ENCODE results near the gene ANKRD52. TPM values are rescaled to one million over a fixed set of nuclear protein-coding genes. Genes with fewer than 3 reads are reported as not detected.
"Not testable (repeated sequence)": the region's sequence is repeated elsewhere in the genome, so short reads cannot be mapped to it uniquely, and the experiment has no call there.

Gene ANKRD52
- total and polyA plus RNA-seq, 5 donors, result 13.4 to 30.7 (median 23.8) TPM

- no peak for DNase-seq
- Histone ChIP-seq H3K9me3 (ENCODE audit: control insufficient read depth, low read length) (no peaks in the 10 kb centered on the region), H3K4me1 (ENCODE audit: control insufficient read depth, insufficient read depth, low read length) (no peaks in the 10 kb centered on the region), H3K4me3 (ENCODE audit: low read length) (no peak overlapping the region), H3K27me3 (ENCODE audit: control insufficient read depth, insufficient read depth) (no peaks in the 10 kb centered on the region), H3K27ac (ENCODE audit: low read length) (peak overlapping the region; percentile 65)
- 15% methylated on average over 1 of the region's 1 CpG for WGBS
- ATAC-seq, result peak; percentile 22 to 52
- intact Hi-C loops (cut with DNase I), result no loop called here
These were observed 12.8 kb upstream of the ANKRD52 start for GRCh38 chr12:56271031-56271430.

GRCh38 chr12:56267443-56268071 is 9.4 kb upstream of the ANKRD52 start:
- intact Hi-C loops (cut with DNase I), result no loop called here
- Histone ChIP-seq H3K4me3 (ENCODE audit: low read length) (peak overlapping the region; percentile 51), H3K27me3 (ENCODE audit: control insufficient read depth, insufficient read depth) (no peaks in the 10 kb centered on the region), H3K27ac (ENCODE audit: low read length) (peak overlapping the region; percentile 97), H3K9me3 (ENCODE audit: control insufficient read depth, low read length) (no peaks in the 10 kb centered on the region), H3K4me1 (ENCODE audit: control insufficient read depth, insufficient read depth, low read length) (no peaks in the 10 kb centered on the region)
- DNase-seq (no peak), ATAC-seq (peak; percentile 19 to 38)
- WGBS, result 22% methylated on average over 21 of the region's 21 CpGs

- ATAC-seq (peak; percentile 95 to 97), DNase-seq (peak; percentile 91 to 96 (median 95))
- H3K4me3 ChIP-seq (ENCODE audit: low read length), result peak within 1 kb of the TSS; percentile 51
- intact Hi-C loops (cut with DNase I), result no loop called here
- H3K27me3 ChIP-seq (ENCODE audit: control insufficient read depth, insufficient read depth), result no peaks in the 10 kb centered on the region
- no peaks in the 10 kb centered on the region for H3K9me3 ChIP-seq (ENCODE audit: control insufficient read depth, low read length)
- under 1% methylated on average over 68 of the region's 68 CpGs for WGBS
- no peaks in the 10 kb centered on the region for H3K4me1 ChIP-seq (ENCODE audit: control insufficient read depth, insufficient read depth, low read length)
- H3K27ac ChIP-seq (ENCODE audit: low read length), result peak within 1 kb of the TSS; percentile 97
These were observed 8.7 kb upstream of the ANKRD52 start, which contains the start of gene COQ10A for GRCh38 chr12:56266693-56267442. Gene COQ10A (plus strand): TSS chr12:56266942. CDS start chr12:56267119, 177 bp downstream.

GRCh38 chr12:56266068-56266692 is 8.0 kb upstream of the ANKRD52 start:
- H3K4me1 ChIP-seq (ENCODE audit: control insufficient read depth, insufficient read depth, low read length); H3K9me3 ChIP-seq (ENCODE audit: control insufficient read depth, low read length); DNase-seq; H3K27me3 ChIP-seq (ENCODE audit: control insufficient read depth, insufficient read depth); ATAC-seq; intact Hi-C loops (cut with DNase I): not testable (repeated sequence)
- 54% methylated on average over 16 of the region's 16 CpGs for WGBS
- Histone ChIP-seq H3K27ac (ENCODE audit: low read length) (peak overlapping the region; percentile 97), H3K4me3 (ENCODE audit: low read length) (peak overlapping the region; percentile 51)

GRCh38 chr12:56262955-56263354 is 4.8 kb upstream of the ANKRD52 start:
- H3K4me1 ChIP-seq (ENCODE audit: control insufficient read depth, insufficient read depth, low read length); ATAC-seq; intact Hi-C loops (cut with DNase I); H3K4me3 ChIP-seq (ENCODE audit: low read length); H3K9me3 ChIP-seq (ENCODE audit: control insufficient read depth, low read length); H3K27me3 ChIP-seq (ENCODE audit: control insufficient read depth, insufficient read depth); H3K27ac ChIP-seq (ENCODE audit: low read length): not testable (repeated sequence)
- DNase-seq, result peak in 1 of 3 donors; percentile 53
- WGBS, result 87% methylated on average over 7 of the region's 7 CpGs

- Histone ChIP-seq H3K27me3 (ENCODE audit: control insufficient read depth, insufficient read depth) (no peaks in the 10 kb centered on the region), H3K4me3 (ENCODE audit: low read length) (no peak overlapping the region), H3K9me3 (ENCODE audit: control insufficient read depth, low read length) (no peaks in the 10 kb centered on the region), H3K27ac (ENCODE audit: low read length) (no peak overlapping the region), H3K4me1 (ENCODE audit: control insufficient read depth, insufficient read depth, low read length) (peaks cover 11% of the 10 kb centered on the region)
- ATAC-seq (no peak), DNase-seq (no peak)
- intact Hi-C loops (cut with DNase I), result no loop called here
- WGBS, result 86% methylated on average over 5 of the region's 5 CpGs
These were observed 3.5 kb upstream of the ANKRD52 start for GRCh38 chr12:56261503-56262232.

GRCh38 chr12:56260921-56261320 is 2.7 kb upstream of the ANKRD52 start:
- peaks cover 12% of the 10 kb centered on the region for H3K4me1 ChIP-seq (ENCODE audit: control insufficient read depth, insufficient read depth, low read length)
- intact Hi-C loops (cut with DNase I), result no loop called here
- no peak overlapping the region for H3K4me3 ChIP-seq (ENCODE audit: low read length)
- ATAC-seq (no peak), DNase-seq (no peak)
- WGBS, result 91% methylated on average over 3 of the region's 3 CpGs
- no peaks in the 10 kb centered on the region for H3K27me3 ChIP-seq (ENCODE audit: control insufficient read depth, insufficient read depth)
- H3K27ac ChIP-seq (ENCODE audit: low read length), result no peak overlapping the region
- no peaks in the 10 kb centered on the region for H3K9me3 ChIP-seq (ENCODE audit: control insufficient read depth, low read length)

- H3K27ac ChIP-seq (ENCODE audit: low read length), result no peak overlapping the region
- ATAC-seq, result no peak
- peaks cover 12% of the 10 kb centered on the region for H3K4me1 ChIP-seq (ENCODE audit: control insufficient read depth, insufficient read depth, low read length)
- H3K4me3 ChIP-seq (ENCODE audit: low read length), result no peak overlapping the region
- intact Hi-C loops (cut with DNase I), result no loop called here
- no peaks in the 10 kb centered on the region for H3K9me3 ChIP-seq (ENCODE audit: control insufficient read depth, low read length)
- DNase-seq, result no peak
- WGBS, result 95% methylated on average over 8 of the region's 8 CpGs
- H3K27me3 ChIP-seq (ENCODE audit: control insufficient read depth, insufficient read depth), result no peaks in the 10 kb centered on the region
These were observed 2.2 kb upstream of the ANKRD52 start for GRCh38 chr12:56260380-56260779.

- 13% methylated on average over 9 of the region's 9 CpGs for WGBS
- Histone ChIP-seq H3K4me3 (ENCODE audit: low read length) (peak overlapping the region; percentile 85), H3K27me3 (ENCODE audit: control insufficient read depth, insufficient read depth) (no peaks in the 10 kb centered on the region), H3K4me1 (ENCODE audit: control insufficient read depth, insufficient read depth, low read length) (peaks cover 12% of the 10 kb centered on the region), H3K9me3 (ENCODE audit: control insufficient read depth, low read length) (no peaks in the 10 kb centered on the region), H3K27ac (ENCODE audit: low read length) (peak overlapping the region; percentile 93)
- intact Hi-C loops (cut with DNase I), result no loop called here
- ATAC-seq, result no peak
- no peak for DNase-seq
These were observed 618 bp upstream of the ANKRD52 start for GRCh38 chr12:56258820-56259183.

GRCh38 chr12:56257491-56258067 is 605 bp downstream of the ANKRD52 start:
- peak in 1 of 3 donors; percentile 52 for DNase-seq
- peaks cover 12% of the 10 kb centered on the region for H3K4me1 ChIP-seq (ENCODE audit: control insufficient read depth, insufficient read depth, low read length)
- no peaks in the 10 kb centered on the region for H3K27me3 ChIP-seq (ENCODE audit: control insufficient read depth, insufficient read depth)
- ATAC-seq, result peak; percentile 12 to 37
- H3K9me3 ChIP-seq (ENCODE audit: control insufficient read depth, low read length), result no peaks in the 10 kb centered on the region
- H3K4me3 ChIP-seq (ENCODE audit: low read length), result peak overlapping the region; percentile 85
- H3K27ac ChIP-seq (ENCODE audit: low read length), result peak overlapping the region; percentile 21
- under 1% methylated on average over 27 of the region's 27 CpGs for WGBS
- intact Hi-C loops (cut with DNase I), result no loop called here

All from right cardiac atrium (tissue), 5 donors.